C4-2B (cell line): ENCODE results near the gene VPS35L.

Experiments
- H3K27ac ChIP-seq: fragments of 450-650 bp; 2 replicates; pipeline ENCODE4 v1.5.1; 2017
- ZFX ChIP-seq: fragments of 450-650 bp; IDR thresholded peaks from 2 replicates; pipeline ENCODE4 v1.6.1; 2017
- TF ChIP-seq, protein P1 (sequence below): fragments of 450-650 bp; conservative IDR thresholded peaks from 2 replicates; pipeline ENCODE4 v1.5.1; 2017; ENCODE audit warnings: mild to moderate bottlenecking

VPS35L gene

DNA sequence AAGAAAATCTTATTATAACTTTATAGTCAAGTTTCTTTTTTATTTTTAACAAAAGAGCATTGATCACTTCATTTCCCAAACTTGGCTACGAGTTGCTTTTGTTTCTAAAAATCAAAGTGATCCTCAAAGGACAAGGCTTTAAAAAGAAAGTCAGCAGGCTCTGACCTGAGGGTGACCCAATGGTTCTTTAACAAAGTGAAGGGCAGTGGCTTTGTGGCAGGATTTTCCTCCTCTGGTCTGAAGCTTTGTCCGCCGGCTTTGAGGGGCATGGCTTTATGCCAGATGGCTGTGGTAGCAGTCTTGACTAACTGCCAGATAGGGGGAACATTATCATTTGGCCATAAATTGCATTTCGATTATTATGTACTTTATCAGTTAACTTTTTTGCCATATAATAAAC is 191.1 kb downstream of the VPS35L start:
- H3K27ac ChIP-seq: no peak overlapping the region
- TF ChIP-seq ZFX: no peak
- TF ChIP-seq, protein P1, sequence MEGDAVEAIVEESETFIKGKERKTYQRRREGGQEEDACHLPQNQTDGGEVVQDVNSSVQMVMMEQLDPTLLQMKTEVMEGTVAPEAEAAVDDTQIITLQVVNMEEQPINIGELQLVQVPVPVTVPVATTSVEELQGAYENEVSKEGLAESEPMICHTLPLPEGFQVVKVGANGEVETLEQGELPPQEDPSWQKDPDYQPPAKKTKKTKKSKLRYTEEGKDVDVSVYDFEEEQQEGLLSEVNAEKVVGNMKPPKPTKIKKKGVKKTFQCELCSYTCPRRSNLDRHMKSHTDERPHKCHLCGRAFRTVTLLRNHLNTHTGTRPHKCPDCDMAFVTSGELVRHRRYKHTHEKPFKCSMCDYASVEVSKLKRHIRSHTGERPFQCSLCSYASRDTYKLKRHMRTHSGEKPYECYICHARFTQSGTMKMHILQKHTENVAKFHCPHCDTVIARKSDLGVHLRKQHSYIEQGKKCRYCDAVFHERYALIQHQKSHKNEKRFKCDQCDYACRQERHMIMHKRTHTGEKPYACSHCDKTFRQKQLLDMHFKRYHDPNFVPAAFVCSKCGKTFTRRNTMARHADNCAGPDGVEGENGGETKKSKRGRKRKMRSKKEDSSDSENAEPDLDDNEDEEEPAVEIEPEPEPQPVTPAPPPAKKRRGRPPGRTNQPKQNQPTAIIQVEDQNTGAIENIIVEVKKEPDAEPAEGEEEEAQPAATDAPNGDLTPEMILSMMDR: no peak

DNA sequence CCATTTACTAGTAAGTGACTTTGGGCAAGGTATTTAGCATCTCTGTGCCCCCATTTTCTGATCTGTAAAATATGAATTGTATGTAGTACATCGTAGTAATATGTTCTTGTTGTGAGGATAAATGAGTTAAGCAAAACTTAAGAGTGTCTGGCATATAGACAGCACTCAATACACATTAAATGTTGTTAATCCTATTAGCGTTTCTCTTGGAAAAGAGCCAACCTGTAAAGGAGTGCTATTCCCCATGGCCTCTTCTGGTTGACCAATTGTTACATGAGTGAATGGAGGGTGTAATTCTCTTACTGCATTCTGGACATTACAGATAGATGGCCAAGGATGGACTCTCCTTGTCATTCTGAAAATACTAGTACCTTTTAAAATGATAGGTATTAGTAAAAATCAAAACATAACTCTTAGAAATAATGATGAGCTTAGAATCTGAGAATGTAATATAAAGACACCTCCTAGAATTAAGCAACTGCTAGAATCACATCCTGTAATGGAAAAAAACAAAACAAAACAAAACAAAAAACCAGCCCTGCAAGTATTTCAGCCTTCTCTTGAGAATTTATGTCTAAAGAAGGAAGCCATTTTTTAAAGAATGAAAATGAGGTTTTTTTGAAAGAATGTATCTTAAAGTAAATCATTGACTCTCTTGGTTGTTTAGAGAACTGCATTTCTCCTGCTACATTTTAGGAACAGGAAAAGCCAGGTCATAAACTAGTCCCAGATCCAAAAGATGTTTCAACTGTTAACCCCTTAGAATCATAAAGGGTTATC is 193.1 kb downstream of the VPS35L start:
- H3K27ac ChIP-seq: no peak overlapping the region
- no peak for TF ChIP-seq ZFX
- TF ChIP-seq, protein P1: no peak

DNA sequence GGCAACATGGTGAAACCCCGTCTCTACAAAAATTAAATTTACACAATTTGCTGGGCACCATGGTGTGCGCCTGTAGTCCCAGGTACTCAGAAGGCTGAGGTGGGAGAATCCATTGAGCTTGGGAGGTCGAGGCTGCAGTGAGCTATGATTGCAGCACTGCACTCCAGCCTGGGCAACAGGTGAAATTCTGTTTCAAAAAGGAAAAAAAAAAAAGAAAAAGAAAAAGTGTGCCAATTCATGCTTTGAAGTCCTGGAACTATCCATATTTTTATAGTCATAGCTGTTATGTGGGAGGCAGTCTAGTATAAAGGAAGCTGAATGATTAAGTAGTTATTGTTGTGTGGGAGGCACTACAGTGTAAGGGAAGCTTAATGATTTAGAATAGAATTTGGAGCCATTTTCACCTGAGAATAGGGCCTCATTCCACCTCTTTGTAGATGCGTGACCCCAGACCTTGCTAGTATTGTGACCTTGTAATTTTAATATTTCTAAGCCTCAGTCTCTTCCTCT is 194.1 kb downstream of the VPS35L start:
- H3K27ac ChIP-seq: no peak overlapping the region
- TF ChIP-seq, protein P1: no peak
- TF ChIP-seq ZFX: no peak
